Measurements from ENCODE around the gene BHLHA15.

The BHLHA15 gene

DNA sequence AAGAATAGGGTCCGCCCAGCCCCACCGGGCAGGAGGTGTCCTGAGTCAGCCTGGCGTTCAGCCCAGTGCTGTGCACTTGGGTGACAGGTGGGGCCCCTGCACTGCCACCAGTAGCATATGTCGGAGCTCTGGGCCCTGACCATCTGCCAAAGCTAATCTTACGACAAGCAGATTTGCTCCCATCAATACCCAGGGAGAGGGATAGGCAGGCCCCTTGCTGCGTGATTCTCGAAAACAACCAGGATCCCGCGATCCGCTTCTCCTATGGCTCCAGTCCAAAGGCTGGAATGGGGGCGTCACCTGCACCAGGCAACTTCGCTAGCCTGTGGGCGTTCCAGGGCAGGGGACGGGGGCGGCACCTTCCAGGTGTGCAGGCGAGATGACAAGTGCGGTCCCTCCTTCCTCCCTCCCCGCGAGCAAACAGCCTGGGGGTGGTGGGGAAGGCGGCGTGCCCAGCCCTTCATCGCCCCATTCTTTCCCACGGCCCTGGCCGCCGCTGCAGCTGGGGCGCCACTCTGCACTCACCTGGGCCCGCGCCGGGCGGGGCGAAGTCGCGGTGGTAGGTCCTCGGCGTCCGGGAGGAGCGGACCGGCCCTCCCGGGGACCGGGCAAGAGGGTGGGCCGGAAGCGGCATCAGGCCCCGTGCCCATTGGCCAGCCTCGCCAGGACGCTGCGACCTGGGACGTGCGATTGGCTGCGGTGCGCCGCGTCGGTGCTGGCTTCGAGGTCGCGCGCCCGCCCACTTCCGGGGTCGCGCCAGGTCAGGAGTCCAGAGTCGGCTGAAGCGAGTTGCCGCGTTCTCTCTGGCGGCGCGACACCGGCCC is 40.6 kb downstream of the BHLHA15 start, which contains the start of gene TECPR1:
TSS of gene TECPR1 (minus strand) at position 632 of the 824 bp plus-strand sequence. CDS start 6,086 bp downstream, outside the sequence.
- in situ Hi-C loops (cut with MboI; ENCODE audit: low pct_unique_long_range_greater_than_20kb, low sequenced_read_pairs, unreplicated experiment) = no loop called here
- DNase-seq (ENCODE audit: low spot score) = peak; percentile 99
- no peak for TF ChIP-seq CTCF (IDR thresholded peaks at IDR 0.05; ENCODE audit: extremely low read depth, insufficient read depth, missing control alignments)

DNA sequence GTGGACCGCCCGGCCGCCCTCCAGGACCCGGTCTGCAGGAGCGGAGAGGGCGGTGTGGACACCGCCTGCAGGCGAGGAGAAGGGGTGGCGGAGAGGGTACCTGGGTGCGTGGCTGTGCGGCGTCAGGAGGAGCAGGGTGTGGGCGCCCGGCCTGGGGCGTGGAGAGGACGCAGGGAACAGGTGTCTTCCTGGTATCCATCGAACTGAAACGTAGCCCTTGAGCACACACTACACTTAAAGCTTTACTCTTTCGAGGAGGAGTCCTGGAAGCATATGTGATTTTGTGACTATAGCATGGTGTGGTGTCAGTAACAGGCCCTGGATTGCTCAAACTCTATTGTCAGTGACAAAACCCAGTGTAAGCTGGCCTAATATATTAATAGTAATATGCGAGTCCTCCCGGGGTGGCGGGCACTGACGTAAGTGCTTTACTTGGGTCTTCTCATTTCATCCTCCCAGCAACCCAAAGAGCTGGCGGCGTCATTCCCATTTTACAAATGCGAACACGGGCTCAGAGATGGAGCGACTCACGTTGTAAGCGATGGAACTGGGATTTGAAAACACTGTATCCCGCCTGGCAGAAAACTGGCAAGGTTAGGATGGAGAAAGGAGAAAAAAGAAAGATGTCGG is 41.3 kb downstream of the BHLHA15 start:
- TF ChIP-seq CTCF (IDR thresholded peaks at IDR 0.05; ENCODE audit: extremely low read depth, insufficient read depth, missing control alignments) = no peak
- in situ Hi-C loops (cut with MboI; ENCODE audit: low pct_unique_long_range_greater_than_20kb, low sequenced_read_pairs, unreplicated experiment) = no loop called here
- DNase-seq (ENCODE audit: low spot score) = no peak

- in situ Hi-C loops (cut with MboI; ENCODE audit: low pct_unique_long_range_greater_than_20kb, low sequenced_read_pairs, unreplicated experiment) = no loop called here
- no peak for TF ChIP-seq CTCF (IDR thresholded peaks at IDR 0.05; ENCODE audit: extremely low read depth, insufficient read depth, missing control alignments)
- no peak for DNase-seq (ENCODE audit: low spot score)
Measured at GRCh38 chr7:98254516-98254915, 43.3 kb downstream of the BHLHA15 start.

DNA sequence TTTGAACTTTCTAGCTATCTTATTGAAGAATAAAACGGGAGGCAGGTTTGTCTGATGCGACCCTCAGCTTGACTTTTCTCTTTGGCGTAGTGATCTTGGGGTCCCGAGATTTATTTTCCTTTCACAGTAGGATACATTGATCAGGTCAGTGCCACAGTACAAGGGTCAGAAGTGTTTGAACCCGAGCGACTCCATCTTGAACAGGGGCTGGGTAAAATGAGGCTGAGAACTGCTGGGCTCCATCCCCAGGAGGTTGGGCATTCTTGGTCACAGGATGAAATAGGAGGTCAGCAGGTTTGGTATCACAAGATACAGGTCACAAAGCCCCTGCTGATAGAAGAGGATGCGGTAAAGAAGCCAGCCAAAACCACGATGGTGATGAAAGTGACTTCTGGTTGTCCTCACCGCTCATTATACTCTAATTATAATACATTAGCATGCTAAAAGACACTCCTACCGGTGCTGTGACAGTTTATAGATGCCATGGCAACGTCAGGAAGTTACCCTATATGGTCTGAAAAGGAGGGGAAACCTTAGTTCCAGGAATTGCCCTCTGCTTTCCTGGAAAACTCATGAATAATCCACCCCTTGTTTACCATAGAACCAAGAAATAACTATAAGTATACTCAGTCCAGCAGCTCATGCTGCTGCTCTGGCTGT is 43.8 kb downstream of the BHLHA15 start:
- in situ Hi-C loops (cut with MboI; ENCODE audit: low pct_unique_long_range_greater_than_20kb, low sequenced_read_pairs, unreplicated experiment) = no loop called here
- no peak for DNase-seq (ENCODE audit: low spot score)
- no peak for TF ChIP-seq CTCF (IDR thresholded peaks at IDR 0.05; ENCODE audit: extremely low read depth, insufficient read depth, missing control alignments)

DNA sequence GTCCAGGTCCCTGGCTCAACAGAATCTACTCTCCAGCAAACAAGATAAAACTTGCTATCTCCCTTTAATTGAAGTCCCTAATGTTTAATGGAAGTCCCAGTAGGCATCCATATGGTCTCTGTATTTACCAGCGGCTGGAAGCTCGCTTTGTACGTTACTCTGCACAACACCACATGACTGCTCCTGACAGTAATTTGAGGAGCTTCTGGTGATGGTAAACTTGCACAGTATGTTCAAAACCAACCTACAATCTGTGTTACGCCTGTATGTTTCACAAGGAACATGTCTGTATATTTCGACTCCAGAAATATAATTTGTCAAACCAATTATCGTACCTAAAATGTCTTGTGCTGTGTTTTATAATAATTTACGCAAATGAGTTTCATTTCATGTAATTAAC is 45.2 kb downstream of the BHLHA15 start:
- in situ Hi-C loops (cut with MboI; ENCODE audit: low pct_unique_long_range_greater_than_20kb, low sequenced_read_pairs, unreplicated experiment) = no loop called here
- no peak for TF ChIP-seq CTCF (IDR thresholded peaks at IDR 0.05; ENCODE audit: extremely low read depth, insufficient read depth, missing control alignments)
- no peak for DNase-seq (ENCODE audit: low spot score)

GRCh38 chr7:98257701-98258100 is 46.5 kb downstream of the BHLHA15 start:
- no peak for TF ChIP-seq CTCF (IDR thresholded peaks at IDR 0.05; ENCODE audit: extremely low read depth, insufficient read depth, missing control alignments)
- no peak for DNase-seq (ENCODE audit: low spot score)
- in situ Hi-C loops (cut with MboI; ENCODE audit: low pct_unique_long_range_greater_than_20kb, low sequenced_read_pairs, unreplicated experiment) = no loop called here
